GM12878 (cell line): ENCODE data around the gene SUN5. TPM values are rescaled to one million over a fixed set of nuclear protein-coding genes. Genes with fewer than 3 reads are reported as not detected.

ENCODE experiments used
- CUX1 ChIP-seq: IDR thresholded peaks from 2 replicates; pipeline ENCODE4 v1.6.1; 2012; ENCODE audit warnings: improper control_type of control experiment, low read depth, low read length; ENCODE audit not compliant: insufficient replicate concordance
- IKZF2 ChIP-seq, 2 experiments: fragments of 450-650 bp; IDR thresholded peaks; 2 replicates each; pipeline ENCODE4 v1.6.1; 2017; ENCODE audit warnings: mild to moderate bottlenecking in 2 of 2, moderate library complexity in 2 of 2
- KAT2A ChIP-seq: conservative IDR thresholded peaks from 2 replicates; pipeline ENCODE4 v1.6.1; 2011; ENCODE audit warnings: low read depth, low read length; ENCODE audit not compliant: control insufficient read depth
- NFYB ChIP-seq: IDR thresholded peaks from 2 replicates; pipeline ENCODE4 v1.6.1; 2011; ENCODE audit warnings: low read depth, mild to moderate bottlenecking, low read length, improper control_type of control experiment, moderate library complexity; ENCODE audit not compliant: insufficient read depth
- PML ChIP-seq: IDR thresholded peaks from 2 replicates; pipeline ENCODE4 v1.6.1; 2012; ENCODE audit warnings: low read length, inconsistent platforms
- SMAD1 ChIP-seq: fragments of 450-650 bp; IDR thresholded peaks from 2 replicates; pipeline ENCODE4 v1.6.1; 2018; ENCODE audit warnings: mild to moderate bottlenecking, low read depth; ENCODE audit not compliant: partially characterized antibody
- TARDBP ChIP-seq: IDR thresholded peaks from 2 replicates; pipeline ENCODE4 v1.6.1; 2016; ENCODE audit warnings: borderline replicate concordance
- YBX1 ChIP-seq: fragments of 450-650 bp; IDR thresholded peaks from 2 replicates; pipeline ENCODE4 v1.6.1; 2016; ENCODE audit warnings: antibody characterized with exemption
- polyA plus RNA-seq, 11 experiments: library from polyadenylated mRNA; depleted of rRNA in 4 of 11; unstranded in 6 of 11; stranded (reverse) in 5 of 11; fragments of >200 nt; fragmentation: Nextera tagmentation in 4 of 11; fragmentation: Illumina TruSeq in 1 of 11; extraction: Ambion mirVana in 4 of 11; extraction: Trizol in 1 of 11; gene quantifications; 1 replicate in 1 of 11; 2 replicates in 10 of 11; pipeline versions ENCODE4 v1.2.1 to v1.2.3, GENCODE V29; 2011 to 2016; ENCODE audit warnings: inconsistent platforms in 2 of 11, missing spikeins in 2 of 11, low read depth in 1 of 11
- total RNA-seq, 4 experiments: library from RNA; depleted of rRNA in 3 of 4; stranded (reverse); fragments of >200 nt in 3 of 4; fragmentation: Illumina TruSeq in 1 of 4; extraction: Trizol in 1 of 4; gene quantifications; 2 replicates each; pipeline versions ENCODE4 v1.2.1 to v1.2.3, GENCODE V29; 2013 to 2021

Gene SUN5
- total and polyA plus RNA-seq, 10 of the 15 experiments (the other 5 are each of a cell fraction or from before 2014, with no cell fraction given): not detected

- TF ChIP-seq CUX1 (no peak), PML (no peak), KAT2A (no peak), SMAD1 (no peak), NFYB (no peak), TARDBP (no peak), YBX1 (no peak), IKZF2 (IDR thresholded peaks at IDR 0.05) (no peak)
Measured at GRCh38 chr20:32988008-32988407, 16.2 kb downstream of the SUN5 start (continued).
